ENCODE measurements around the gene ECSCR. TPM values are rescaled to one million over a fixed set of nuclear protein-coding genes. Genes with fewer than 3 reads are reported as not detected.

ECSCR gene
- total RNA-seq, 1 experiment from 2014 or later: not detected

GRCh38 chr5:139435676-139436075, 26.9 kb downstream of the ECSCR start:
- in situ Hi-C loops (cut with HindIII; ENCODE audit: low pct_unique_long_range_greater_than_20kb, low sequenced_read_pairs) (no loop called here), intact Hi-C loops (cut with micrococcal nuclease; ENCODE audit: unreplicated experiment) (no loop called here)
- no peak for TF ChIP-seq REST (IDR thresholded peaks at IDR 0.05; ENCODE audit: insufficient read depth in 1 of 2, low read depth in 2 of 2, low read length in 1 of 2)
- no peak for TF ChIP-seq POLR2AphosphoS5 (IDR thresholded peaks at IDR 0.05; ENCODE audit: low read depth, low read length)
- no peak for TF ChIP-seq TCF7L2 (IDR thresholded peaks at IDR 0.05; ENCODE audit: low read depth, low read length)
- TF ChIP-seq CTCF (IDR thresholded peaks at IDR 0.05): no peak
- TF ChIP-seq SIN3A (IDR thresholded peaks at IDR 0.05; ENCODE audit: borderline replicate concordance, insufficient read depth, low read depth, low read length): no peak
- CTCF ChIA-PET: interaction anchor here (0.6 kb wide), 1 partner anchor 30 kb away, joined by 3 read pairs; no protein-coding TSS in a partner anchor
- POLR2A ChIA-PET: interaction anchor here (0.6 kb wide), 2 partner anchors 197 to 860 kb away, joined by 6 read pairs; no protein-coding TSS in a partner anchor
- H3K36me3 ChIP-seq (ENCODE audit: control insufficient read depth, insufficient read depth, low read length): no peaks in the 10 kb centered on the region
- H3K27me3 ChIP-seq (ENCODE audit: control insufficient read depth, insufficient read depth, low read length): no peaks in the 10 kb centered on the region
- no peak overlapping the region for H3K4me3 ChIP-seq (ENCODE audit: low read depth in 2 of 2, low read length in 2 of 2)
- DNase-seq (ENCODE audit: low read depth, low spot score): no peak
- no peak for ATAC-seq
- H3K27ac ChIP-seq (ENCODE audit: low read length): no peak overlapping the region
- H3K9me3 ChIP-seq (ENCODE audit: control insufficient read depth, insufficient read depth, low read depth, low read length): no peaks in the 10 kb centered on the region
- H3K4me1 ChIP-seq (ENCODE audit: control insufficient read depth, insufficient read depth, low read length): peaks cover 3% of the 10 kb centered on the region; the same call in 1 of the 2 replicates
- BruUV-seq (replicated peaks): no TSS peak

- DNase-seq (ENCODE audit: low read depth, low spot score): no peak
- ChIA-PET CTCF (no interaction called here), POLR2A (no interaction called here)
- BruUV-seq (replicated peaks): no TSS peak
- no peaks in the 10 kb centered on the region for H3K4me1 ChIP-seq (ENCODE audit: control insufficient read depth, insufficient read depth, low read length)
- H3K27me3 ChIP-seq (ENCODE audit: control insufficient read depth, insufficient read depth, low read length): no peaks in the 10 kb centered on the region
- intact Hi-C loops (cut with micrococcal nuclease; ENCODE audit: unreplicated experiment): no loop called here
- in situ Hi-C loops (cut with HindIII; ENCODE audit: low pct_unique_long_range_greater_than_20kb, low sequenced_read_pairs): no loop called here
- ATAC-seq: no peak
- TF ChIP-seq CTCF (IDR thresholded peaks at IDR 0.05) (no peak), POLR2AphosphoS5 (IDR thresholded peaks at IDR 0.05; ENCODE audit: low read depth, low read length) (no peak), SIN3A (IDR thresholded peaks at IDR 0.05; ENCODE audit: borderline replicate concordance, insufficient read depth, low read depth, low read length) (no peak), TCF7L2 (IDR thresholded peaks at IDR 0.05; ENCODE audit: low read depth, low read length) (no peak), REST (IDR thresholded peaks at IDR 0.05; ENCODE audit: insufficient read depth in 1 of 2, low read depth in 2 of 2, low read length in 1 of 2) (no peak)
- H3K27ac ChIP-seq (ENCODE audit: low read length): no peak overlapping the region
- no peak overlapping the region for H3K4me3 ChIP-seq (ENCODE audit: low read depth in 2 of 2, low read length in 2 of 2)
- no peaks in the 10 kb centered on the region for H3K36me3 ChIP-seq (ENCODE audit: control insufficient read depth, insufficient read depth, low read length)
- H3K9me3 ChIP-seq (ENCODE audit: control insufficient read depth, insufficient read depth, low read depth, low read length): no peaks in the 10 kb centered on the region
Observed at GRCh38 chr5:139431706-139432105, 30.8 kb downstream of the ECSCR start.
